Trophoblast cell (in vitro differentiated cells and primary cell): Measurements from ENCODE around the gene DENND1B.
"Not testable (repeated sequence)": the region's sequence is repeated elsewhere in the genome, so short reads cannot be mapped to it uniquely, and the experiment has no call there.

Experiments used
- DNase-seq, 2 donors: peaks; one replicate each; pipeline ENCODE4 v3.0.0-alpha.2; 2016
- H2AFZ ChIP-seq: 2 replicates; pipeline ENCODE4 v1.6.1; 2013; ENCODE audit warnings: low read length, moderate library complexity, mild to moderate bottlenecking; ENCODE audit not compliant: insufficient read depth, poor library complexity
- H2AK5ac ChIP-seq: 2 replicates; pipeline ENCODE4 v1.6.1; 2013; ENCODE audit warnings: mild to moderate bottlenecking, low read length
- H2BK120ac ChIP-seq: 2 replicates; pipeline ENCODE4 v1.6.1; 2013; ENCODE audit warnings: low read length, mild to moderate bottlenecking, moderate library complexity; ENCODE audit not compliant: insufficient read depth, poor library complexity
- H2BK12ac ChIP-seq: 2 replicates; pipeline ENCODE4 v1.6.1; 2013; ENCODE audit warnings: mild to moderate bottlenecking, low read length, moderate library complexity
- H2BK5ac ChIP-seq: 2 replicates; pipeline ENCODE4 v1.6.1; 2013; ENCODE audit warnings: low read length, low read depth, moderate library complexity, mild to moderate bottlenecking; ENCODE audit not compliant: poor library complexity
- H3K14ac ChIP-seq: 2 replicates; pipeline ENCODE4 v1.6.1; 2013; ENCODE audit warnings: mild to moderate bottlenecking, low read length
- H3K18ac ChIP-seq: 2 replicates; pipeline ENCODE4 v1.6.1; 2013; ENCODE audit warnings: mild to moderate bottlenecking, low read length
- H3K23ac ChIP-seq: 2 replicates; pipeline ENCODE4 v1.6.1; 2013; ENCODE audit warnings: low read length
- H3K27ac ChIP-seq: 2 replicates; pipeline ENCODE4 v1.5.1; 2013; ENCODE audit warnings: low read depth, mild to moderate bottlenecking, inconsistent platforms, low read length, moderate library complexity
- H3K27me3 ChIP-seq: 2 replicates; pipeline ENCODE4 v1.6.1; 2013; ENCODE audit warnings: inconsistent platforms, mild to moderate bottlenecking, low read length, moderate library complexity; ENCODE audit not compliant: insufficient read depth
- H3K36me3 ChIP-seq, 2 experiments: 1 replicate in 1 of 2; 2 replicates in 1 of 2; pipeline ENCODE4 v1.6.1; 2013; ENCODE audit warnings: low read length in 2 of 2, mild to moderate bottlenecking in 2 of 2, moderate library complexity in 1 of 2; ENCODE audit not compliant: insufficient read depth in 2 of 2, control insufficient read depth in 1 of 2
- H3K4ac ChIP-seq: 2 replicates; pipeline ENCODE4 v1.6.1; 2013; ENCODE audit warnings: low read depth, mild to moderate bottlenecking, low read length, moderate library complexity
- H3K4me1 ChIP-seq, 2 experiments: 1 replicate in 1 of 2; 2 replicates in 1 of 2; pipeline ENCODE4 v1.6.1; 2013; ENCODE audit warnings: low read length in 2 of 2, mild to moderate bottlenecking in 2 of 2, moderate library complexity in 1 of 2; ENCODE audit not compliant: insufficient read depth in 2 of 2, control insufficient read depth in 1 of 2
- H3K4me2 ChIP-seq: 2 replicates; pipeline ENCODE4 v1.6.1; 2013; ENCODE audit warnings: inconsistent platforms, mild to moderate bottlenecking, low read length, moderate library complexity
- H3K4me3 ChIP-seq: 2 replicates; pipeline ENCODE4 v1.5.1; 2013; ENCODE audit warnings: mild to moderate bottlenecking, low read depth, low read length, inconsistent platforms
- H3K79me1 ChIP-seq: one replicate; pipeline ENCODE4 v1.6.1; 2013; ENCODE audit warnings: low read length
- H3K79me2 ChIP-seq: 2 replicates; pipeline ENCODE4 v1.6.1; 2013; ENCODE audit warnings: low read length, mild to moderate bottlenecking; ENCODE audit not compliant: control insufficient read depth, insufficient read depth, poor library complexity
- H3K9ac ChIP-seq: 2 replicates; pipeline ENCODE4 v1.6.1; 2013; ENCODE audit warnings: mild to moderate bottlenecking, low read length
- H3K9me3 ChIP-seq: 2 replicates; pipeline ENCODE4 v1.6.1; 2013; ENCODE audit warnings: low read depth, mild to moderate bottlenecking, control low read depth, inconsistent platforms, low read length; ENCODE audit not compliant: insufficient read depth
- H4K12ac ChIP-seq: 2 replicates; pipeline ENCODE4 v1.6.1; 2013; ENCODE audit warnings: low read depth, mild to moderate bottlenecking, low read length, moderate library complexity
- H4K8ac ChIP-seq: 2 replicates; pipeline ENCODE4 v1.6.1; 2013; ENCODE audit warnings: low read depth, mild to moderate bottlenecking, low read length, moderate library complexity
- H4K91ac ChIP-seq: one replicate; pipeline ENCODE4 v1.6.1; 2013; ENCODE audit warnings: low read depth, mild to moderate bottlenecking, low read length, moderate library complexity
- WGBS: extraction: QIAGEN DNeasy Blood & Tissue Kit; methylation state at CpG from one replicate; pipeline ENCODE4 v1.1.7; 2013; ENCODE audit warnings: missing lambda C conversion rate; ENCODE audit not compliant: insufficient read length, insufficient coverage; ENCODE audit errors: extremely low coverage; 5-methylcytosine and 5-hydroxymethylcytosine counted together

DENND1B gene

DNA sequence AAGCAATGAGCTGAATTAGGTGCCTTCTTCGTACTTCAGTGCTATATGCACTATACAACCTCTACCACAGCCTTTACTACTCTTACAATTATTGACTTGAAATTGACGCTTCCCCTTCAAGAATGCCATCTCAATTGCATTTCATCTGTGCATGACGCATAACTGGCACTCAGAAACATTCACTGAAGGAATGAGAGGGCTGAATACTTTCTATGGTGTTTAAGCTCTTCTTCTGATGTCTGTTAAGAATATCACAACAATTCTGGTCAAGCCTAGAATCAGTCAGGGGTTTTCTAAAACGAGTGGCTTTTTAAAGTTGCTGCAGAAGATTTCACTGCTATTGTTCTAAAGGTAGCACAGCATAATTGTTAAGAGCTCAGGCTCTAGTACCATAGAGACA is 11.5 kb downstream of the DENND1B start:
- Histone ChIP-seq H3K27ac (no peak overlapping the region), H4K12ac (no peak overlapping the region), H3K4ac (no peak overlapping the region), H4K91ac (no peak overlapping the region), H3K4me3 (no peak overlapping the region), H3K23ac (no peak overlapping the region), H3K9me3 (no peaks in the 10 kb centered on the region), H2BK120ac (no peak overlapping the region), H4K8ac (no peak overlapping the region), H3K14ac (no peak overlapping the region), H3K36me3 (no peaks in the 10 kb centered on the region), H3K79me1 (no peaks in the 10 kb centered on the region), H2BK12ac (no peak overlapping the region), H3K9ac (no peak overlapping the region), H3K4me1 (no peaks in the 10 kb centered on the region), H2AFZ (no peak overlapping the region), H2BK5ac (no peak overlapping the region), H3K18ac (no peak overlapping the region), H2AK5ac (no peak overlapping the region), H3K27me3 (no peaks in the 10 kb centered on the region), H3K4me2 (no peak overlapping the region), H3K79me2 (no peaks in the 10 kb centered on the region)
- peak; percentile 18 to 64 for DNase-seq
- no CpG with 5 or more reads among the region's 4 CpGs for WGBS

DNA sequence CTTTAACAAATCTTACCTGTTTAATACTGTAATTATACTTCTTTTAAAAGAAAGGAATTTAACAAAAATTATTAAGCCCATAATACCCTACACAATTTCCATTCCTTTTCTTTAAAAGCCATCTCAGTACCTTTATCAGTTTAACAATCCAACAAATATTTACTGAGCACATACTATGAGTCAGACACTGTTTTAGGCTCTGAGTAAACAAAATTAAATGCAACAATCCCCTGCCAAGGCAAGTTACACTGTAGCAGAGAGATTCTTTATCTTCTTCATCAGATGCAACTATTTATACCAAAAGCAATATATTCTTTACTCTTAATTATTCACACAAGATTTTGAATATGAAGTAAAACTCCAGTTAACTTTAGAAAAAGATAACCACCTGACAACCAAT is 12.0 kb downstream of the DENND1B start:
- Histone ChIP-seq H3K18ac (no peak overlapping the region), H3K36me3 (no peaks in the 10 kb centered on the region), H3K23ac (no peak overlapping the region), H2BK120ac (no peak overlapping the region), H3K79me1 (no peaks in the 10 kb centered on the region), H3K4me1 (no peaks in the 10 kb centered on the region), H4K91ac (no peak overlapping the region), H2BK5ac (no peak overlapping the region), H3K9ac (no peak overlapping the region), H3K79me2 (no peaks in the 10 kb centered on the region), H3K4ac (no peak overlapping the region), H3K14ac (no peak overlapping the region), H2BK12ac (no peak overlapping the region), H3K27ac (no peak overlapping the region), H2AK5ac (no peak overlapping the region), H4K12ac (no peak overlapping the region), H3K4me3 (no peak overlapping the region), H3K9me3 (no peaks in the 10 kb centered on the region), H2AFZ (no peak overlapping the region), H3K4me2 (no peak overlapping the region), H4K8ac (no peak overlapping the region), H3K27me3 (no peaks in the 10 kb centered on the region)
- peak in 1 of 2 donors; percentile 75 for DNase-seq

DNA sequence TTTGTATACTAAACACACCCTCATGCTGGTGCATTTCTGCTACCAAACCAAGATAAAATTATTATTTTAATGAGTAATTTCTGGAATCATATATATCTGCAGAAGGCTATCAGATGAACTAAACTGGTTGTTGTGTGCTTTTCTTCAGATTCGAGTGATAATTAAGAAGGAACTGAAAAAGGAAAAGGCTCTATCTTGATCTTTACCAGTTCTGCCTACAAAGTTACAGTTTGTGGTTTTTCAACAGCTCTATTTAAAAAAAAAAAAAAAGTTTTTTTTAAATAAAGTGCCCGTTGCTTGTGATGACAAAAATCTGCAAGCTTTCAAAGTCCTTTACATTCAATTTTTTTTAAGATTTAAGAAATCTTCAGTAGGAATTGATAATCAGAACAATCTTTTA is 13.6 kb downstream of the DENND1B start:
- Histone ChIP-seq H3K14ac (no peak overlapping the region), H3K4ac (no peak overlapping the region), H3K27me3 (no peaks in the 10 kb centered on the region), H4K91ac (no peak overlapping the region), H3K9ac (no peak overlapping the region), H3K23ac (no peak overlapping the region), H4K12ac (no peak overlapping the region), H3K4me3 (no peak overlapping the region), H3K18ac (no peak overlapping the region), H2BK5ac (no peak overlapping the region), H2BK12ac (no peak overlapping the region), H3K79me2 (no peaks in the 10 kb centered on the region), H3K9me3 (no peaks in the 10 kb centered on the region), H2AK5ac (no peak overlapping the region), H3K4me2 (no peak overlapping the region), H3K4me1 (no peaks in the 10 kb centered on the region), H3K27ac (no peak overlapping the region), H3K36me3 (no peaks in the 10 kb centered on the region), H3K79me1 (no peaks in the 10 kb centered on the region), H4K8ac (no peak overlapping the region), H2BK120ac (no peak overlapping the region), H2AFZ (no peak overlapping the region)
- no peak for DNase-seq
- no CpG with 5 or more reads among the region's 2 CpGs for WGBS

DNA sequence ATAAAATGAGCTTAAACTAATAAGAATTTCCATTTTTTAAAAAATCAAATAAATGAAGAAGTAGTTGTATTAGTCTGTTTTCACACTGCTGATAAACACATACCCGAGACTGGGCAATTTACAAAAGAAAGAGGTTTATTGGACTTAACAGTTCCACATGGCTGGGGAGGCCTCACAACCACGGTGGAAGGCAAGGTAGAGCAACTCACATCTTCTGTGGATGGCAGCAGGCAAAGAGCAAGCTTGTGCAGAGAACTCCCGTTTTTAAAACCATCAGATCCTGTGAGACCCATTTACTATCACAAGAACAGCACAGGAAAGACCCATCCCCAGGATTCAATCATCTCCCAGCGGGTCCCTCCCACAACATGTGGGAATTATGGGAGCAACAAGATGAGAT is 19.7 kb downstream of the DENND1B start:
- not testable (repeated sequence) for H3K27ac ChIP-seq, H3K27me3 ChIP-seq, H2AFZ ChIP-seq, H2AK5ac ChIP-seq, H3K9ac ChIP-seq, H4K91ac ChIP-seq, H3K14ac ChIP-seq, H3K23ac ChIP-seq, H2BK120ac ChIP-seq, H3K79me1 ChIP-seq, H3K18ac ChIP-seq, H3K9me3 ChIP-seq, H2BK12ac ChIP-seq, H3K79me2 ChIP-seq, H4K12ac ChIP-seq, H3K4me3 ChIP-seq, H3K36me3 ChIP-seq, DNase-seq, H4K8ac ChIP-seq, H2BK5ac ChIP-seq, H3K4me1 ChIP-seq, H3K4me2 ChIP-seq, H3K4ac ChIP-seq
- no CpG with 5 or more reads among the region's 4 CpGs for WGBS
